Measurements from ENCODE around the gene GABPA. TPM values are rescaled to one million over a fixed set of nuclear protein-coding genes. Genes with fewer than 3 reads are reported as not detected.
A peak's percentile ranks its signal among the peaks of the same experiment; 100 is the strongest.
"Not testable (repeated sequence)": the region's sequence is repeated elsewhere in the genome, so short reads cannot be mapped to it uniquely, and the experiment has no call there.

Gene GABPA
- total RNA-seq, 1 experiment from 2014 or later, result 25.5 TPM

GRCh38 chr21:25737421-25737820 lies 2.6 kb downstream of the GABPA start:
- DNase-seq (ENCODE audit: low read depth), result no peak

- DNase-seq (ENCODE audit: low read depth), result no peak
Measured at GRCh38 chr21:25742900-25743299, 8.1 kb downstream of the GABPA start.

GRCh38 chr21:25744854-25745253 lies 10.1 kb downstream of the GABPA start:
- DNase-seq (ENCODE audit: low read depth), result no peak

GRCh38 chr21:25750085-25750484 lies 15.3 kb downstream of the GABPA start:
- DNase-seq (ENCODE audit: low read depth), result peak; percentile 70

GRCh38 chr21:25752416-25752815 lies 17.6 kb downstream of the GABPA start:
- no peak for DNase-seq (ENCODE audit: low read depth)

- no peak for DNase-seq (ENCODE audit: low read depth)
Measured at GRCh38 chr21:25756190-25756932, 21.6 kb downstream of the GABPA start.

- DNase-seq (ENCODE audit: low read depth), result no peak
Measured at GRCh38 chr21:25757531-25757930, 22.8 kb downstream of the GABPA start.

GRCh38 chr21:25759573-25759972 lies 24.8 kb downstream of the GABPA start:
- peak; percentile 3 for DNase-seq (ENCODE audit: low read depth)

GRCh38 chr21:25760061-25760460 lies 25.3 kb downstream of the GABPA start:
- DNase-seq (ENCODE audit: low read depth), result no peak

- no peak for DNase-seq (ENCODE audit: low read depth)
Measured at GRCh38 chr21:25760677-25761076, 25.9 kb downstream of the GABPA start.

GRCh38 chr21:25764065-25764464 lies 29.3 kb downstream of the GABPA start:
- DNase-seq (ENCODE audit: low read depth), result no peak

- no peak for DNase-seq (ENCODE audit: low read depth)
Measured at GRCh38 chr21:25767921-25768320, 33.1 kb downstream of the GABPA start.

GRCh38 chr21:25772686-25773085 lies 37.9 kb downstream of the GABPA start:
- no peak for DNase-seq (ENCODE audit: low read depth)

GRCh38 chr21:25776440-25776839 lies 41.7 kb downstream of the GABPA start:
- no peak for DNase-seq (ENCODE audit: low read depth)

- DNase-seq (ENCODE audit: low read depth), result not testable (repeated sequence)
Measured at GRCh38 chr21:25778126-25778875, 43.5 kb downstream of the GABPA start.

- DNase-seq (ENCODE audit: low read depth), result no peak
Measured at GRCh38 chr21:25788677-25789076, 53.9 kb downstream of the GABPA start.

GRCh38 chr21:25790122-25790877 lies 55.5 kb downstream of the GABPA start:
- DNase-seq (ENCODE audit: low read depth), result peak; percentile 55

GRCh38 chr21:25790878-25791204 lies 56.1 kb downstream of the GABPA start:
- no peak for DNase-seq (ENCODE audit: low read depth)

- peak; percentile 27 for DNase-seq (ENCODE audit: low read depth)
Measured at GRCh38 chr21:25791319-25791718, 56.5 kb downstream of the GABPA start.

GRCh38 chr21:25801217-25802014 lies 66.6 kb downstream of the GABPA start:
- DNase-seq (ENCODE audit: low read depth), result peak; percentile 84

GRCh38 chr21:25806060-25806459 lies 71.3 kb downstream of the GABPA start:
- no peak for DNase-seq (ENCODE audit: low read depth)

- DNase-seq (ENCODE audit: low read depth), result no peak
Measured at GRCh38 chr21:25807191-25807590, 72.4 kb downstream of the GABPA start.
